ENCODE results near the gene YTHDC2.

Gene YTHDC2

GRCh38 chr5:113634957-113635356 lies 121.5 kb downstream of the YTHDC2 start:
- Histone ChIP-seq H3K36me3 (ENCODE audit: control insufficient read depth in 4 of 4, insufficient read depth in 4 of 4, low read length in 3 of 4) (no peaks in the 10 kb centered on the region), H3K27me3 (replicated peaks in 2 of 5; ENCODE audit: control insufficient read depth in 4 of 5, insufficient read depth in 5 of 5, low read length in 4 of 5) (no peaks in the 10 kb centered on the region), H3K4me3 (ENCODE audit: control insufficient read depth in 1 of 7, extremely low read depth in 1 of 7, insufficient read depth in 4 of 7, low read depth in 2 of 7, low read length in 6 of 7) (no peak overlapping the region), H3K27ac (ENCODE audit: insufficient read depth in 1 of 2, low read depth in 1 of 2, low read length in 2 of 2, poor library complexity in 1 of 2, severe bottlenecking in 2 of 2) (no peak overlapping the region), H3K9me3 (ENCODE audit: control extremely low read depth in 1 of 5, control insufficient read depth in 4 of 5, insufficient read depth in 2 of 5, low read depth in 1 of 5, low read length in 4 of 5) (peaks cover 0 to 6% (median 2%) of the 10 kb centered on the region in 5 experiments), H3K4me1 (ENCODE audit: control extremely low read depth in 1 of 4, control insufficient read depth in 4 of 4, insufficient read depth in 4 of 4, low read length in 3 of 4) (no peaks in the 10 kb centered on the region)
- ChIA-PET POLR2A (no interaction called here), CTCF (no interaction called here)
- WGBS (ENCODE audit: insufficient coverage): 95% methylated on average over 2 of the region's 3 CpGs
- no peak for DNase-seq

GRCh38 chr5:113641715-113642114 lies 128.2 kb downstream of the YTHDC2 start:
- H3K27me3 ChIP-seq (replicated peaks in 2 of 5; ENCODE audit: control insufficient read depth in 4 of 5, insufficient read depth in 5 of 5, low read length in 4 of 5): no peaks in the 10 kb centered on the region
- peaks cover 0 to 6% (median 2%) of the 10 kb centered on the region in 5 experiments for H3K9me3 ChIP-seq (ENCODE audit: control extremely low read depth in 1 of 5, control insufficient read depth in 4 of 5, insufficient read depth in 2 of 5, low read depth in 1 of 5, low read length in 4 of 5)
- no peaks in the 10 kb centered on the region for H3K4me1 ChIP-seq (ENCODE audit: control extremely low read depth in 1 of 4, control insufficient read depth in 4 of 4, insufficient read depth in 4 of 4, low read length in 3 of 4)
- CTCF ChIA-PET: interaction anchor here (1.8 kb wide), 1 partner anchor 11 kb away, joined by 4 read pairs; no protein-coding TSS in a partner anchor
- POLR2A ChIA-PET: no interaction called here
- no peak for DNase-seq
- H3K4me3 ChIP-seq (ENCODE audit: control insufficient read depth in 1 of 7, extremely low read depth in 1 of 7, insufficient read depth in 4 of 7, low read depth in 2 of 7, low read length in 6 of 7): no peak overlapping the region
- H3K27ac ChIP-seq (ENCODE audit: insufficient read depth in 1 of 2, low read depth in 1 of 2, low read length in 2 of 2, poor library complexity in 1 of 2, severe bottlenecking in 2 of 2): no peak overlapping the region
- no peaks in the 10 kb centered on the region for H3K36me3 ChIP-seq (ENCODE audit: control insufficient read depth in 4 of 4, insufficient read depth in 4 of 4, low read length in 3 of 4)

Data from common myeloid progenitor, CD34-positive (primary cell).